Ascending aorta (tissue), 2 donors: Measurements from ENCODE around the gene PCDHGA8. TPM values are rescaled to one million over a fixed set of nuclear protein-coding genes. Genes with fewer than 3 reads are reported as not detected.
"Not testable (repeated sequence)": the region's sequence is repeated elsewhere in the genome, so short reads cannot be mapped to it uniquely, and the experiment has no call there.

ENCODE experiments used
- DNase-seq, 2 donors: peaks; one replicate each; pipeline ENCODE4 v3.0.0-alpha.2; 2019; ENCODE audit warnings: low spot score in 2 of 2
- H3K27ac ChIP-seq, 2 donors: fragments of 200-600 bp; sonication (generic); one replicate each; pipeline ENCODE4 v1.5.1; 2016 to 2017; ENCODE audit warnings: mild to moderate bottlenecking in 1 of 2
- H3K27me3 ChIP-seq: fragments of 200-600 bp; sonication (generic); one replicate; pipeline ENCODE4 v1.5.1; 2017
- H3K36me3 ChIP-seq, 2 donors: fragments of 200-600 bp; sonication (generic); one replicate each; pipeline ENCODE4 v1.5.1; 2016
- H3K4me1 ChIP-seq, 2 donors: fragments of 200-600 bp; sonication (generic); one replicate each; pipeline ENCODE4 v1.5.1; 2016 to 2017; ENCODE audit warnings: mild to moderate bottlenecking in 1 of 2
- H3K4me3 ChIP-seq, 2 donors: fragments of 200-600 bp; sonication (generic); one replicate each; pipeline ENCODE4 v1.5.1; 2016 to 2017; ENCODE audit warnings: mild to moderate bottlenecking in 1 of 2
- H3K9me3 ChIP-seq, 2 donors: fragments of 200-600 bp; sonication (generic); one replicate each; pipeline ENCODE4 v1.5.1; 2016
- intact Hi-C: fragments of 100-400 bp; cut with DNase I; formaldehyde crosslinking; loops from one replicate; pipeline ENCODE4 v1.15.1; 2023
- total RNA-seq: library from RNA; depleted of rRNA; stranded (reverse); fragments of >200 nt; gene quantifications from one replicate; pipeline ENCODE4 v1.1.0, GENCODE V29; 2016
- TF ChIP-seq, protein P1 (sequence below), 3 experiments: fragments of 200-600 bp in 2 of 3; fragments of 450-650 bp in 1 of 3; sonication (generic) in 2 of 3; IDR thresholded peaks; one replicate each; pipeline ENCODE4 v1.5.1; 2016 to 2019; ENCODE audit warnings: antibody characterized with exemption in 3 of 3, mild to moderate bottlenecking in 1 of 3, moderate library complexity in 1 of 3

Gene PCDHGA8
- total RNA-seq = 3.2 TPM

DNA sequence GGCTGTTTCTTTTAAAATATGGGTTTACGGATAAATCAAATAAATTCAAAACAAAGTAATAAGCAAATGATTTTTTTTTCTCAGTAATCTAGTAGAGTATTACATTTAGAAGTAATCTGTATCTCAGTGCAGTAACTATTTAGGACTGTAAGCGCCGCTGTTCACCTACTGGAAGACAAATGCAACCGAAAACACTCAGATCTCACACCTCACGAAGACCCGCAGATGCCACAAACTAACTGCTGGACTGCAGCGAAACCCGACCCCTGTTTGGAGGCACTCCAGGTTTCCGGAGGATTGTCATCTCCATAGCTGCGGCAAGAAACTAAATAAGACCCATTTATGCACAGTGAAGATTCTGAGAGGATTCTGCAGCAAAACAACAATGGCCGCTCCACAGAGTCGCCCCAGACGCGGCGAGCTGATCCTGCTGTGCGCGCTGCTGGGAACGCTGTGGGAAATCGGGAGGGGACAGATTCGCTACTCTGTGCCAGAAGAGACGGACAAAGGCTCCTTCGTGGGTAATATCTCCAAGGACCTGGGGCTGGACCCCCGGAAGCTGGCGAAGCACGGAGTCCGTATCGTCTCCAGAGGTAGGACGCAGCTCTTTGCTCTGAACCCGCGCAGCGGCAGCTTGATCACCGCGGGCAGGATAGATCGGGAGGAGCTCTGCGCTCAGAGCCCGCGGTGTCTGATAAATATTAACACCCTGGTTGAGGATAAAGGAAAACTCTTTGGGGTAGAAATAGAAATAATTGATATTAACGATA is at the start of gene PCDHGA8:
TSS of gene PCDHGA8 (plus strand) at position 205 of the 770 bp plus-strand sequence. CDS start at position 386, 181 bp downstream.
- TF ChIP-seq, protein P1, sequence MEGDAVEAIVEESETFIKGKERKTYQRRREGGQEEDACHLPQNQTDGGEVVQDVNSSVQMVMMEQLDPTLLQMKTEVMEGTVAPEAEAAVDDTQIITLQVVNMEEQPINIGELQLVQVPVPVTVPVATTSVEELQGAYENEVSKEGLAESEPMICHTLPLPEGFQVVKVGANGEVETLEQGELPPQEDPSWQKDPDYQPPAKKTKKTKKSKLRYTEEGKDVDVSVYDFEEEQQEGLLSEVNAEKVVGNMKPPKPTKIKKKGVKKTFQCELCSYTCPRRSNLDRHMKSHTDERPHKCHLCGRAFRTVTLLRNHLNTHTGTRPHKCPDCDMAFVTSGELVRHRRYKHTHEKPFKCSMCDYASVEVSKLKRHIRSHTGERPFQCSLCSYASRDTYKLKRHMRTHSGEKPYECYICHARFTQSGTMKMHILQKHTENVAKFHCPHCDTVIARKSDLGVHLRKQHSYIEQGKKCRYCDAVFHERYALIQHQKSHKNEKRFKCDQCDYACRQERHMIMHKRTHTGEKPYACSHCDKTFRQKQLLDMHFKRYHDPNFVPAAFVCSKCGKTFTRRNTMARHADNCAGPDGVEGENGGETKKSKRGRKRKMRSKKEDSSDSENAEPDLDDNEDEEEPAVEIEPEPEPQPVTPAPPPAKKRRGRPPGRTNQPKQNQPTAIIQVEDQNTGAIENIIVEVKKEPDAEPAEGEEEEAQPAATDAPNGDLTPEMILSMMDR (IDR thresholded peaks at IDR 0.05) = no peak
- Histone ChIP-seq H3K36me3 (peaks cover 0 to 9% of the 10 kb centered on the region in 2 donors), H3K4me3 (no peak within 1 kb of the TSS), H3K9me3 (peaks cover 78 to 97% of the 10 kb centered on the region in 2 donors), H3K27me3 (no peaks in the 10 kb centered on the region), H3K27ac (no peak within 1 kb of the TSS), H3K4me1 (no peaks in the 10 kb centered on the region)
- intact Hi-C loops = no loop called here
- DNase-seq = no peak

GRCh38 chr5:141342773-141343172 is 49.7 kb upstream of the PCDHGA8 start:
- Histone ChIP-seq H3K36me3 (no peaks in the 10 kb centered on the region), H3K27ac (no peak overlapping the region), H3K9me3 (peaks cover 81 to 99% of the 10 kb centered on the region in 2 donors), H3K27me3 (no peaks in the 10 kb centered on the region), H3K4me3 (no peak overlapping the region), H3K4me1 (no peaks in the 10 kb centered on the region)
- intact Hi-C loops = no loop called here
- DNase-seq = no peak
- TF ChIP-seq, protein P1 (IDR thresholded peaks at IDR 0.05) = no peak

- Histone ChIP-seq H3K9me3 (peaks cover 76 to 99% of the 10 kb centered on the region in 2 donors), H3K27ac (no peak within 1 kb of the TSS), H3K4me1 (no peaks in the 10 kb centered on the region), H3K36me3 (no peaks in the 10 kb centered on the region), H3K4me3 (peak within 1 kb of the TSS in 1 of 2 donors; percentile 35), H3K27me3 (no peaks in the 10 kb centered on the region)
- intact Hi-C loops = no loop called here
- TF ChIP-seq, protein P1 (IDR thresholded peaks at IDR 0.05) = peak in 1 of 3 experiments; percentile 16
- no peak for DNase-seq
These were observed 49.0 kb upstream of the PCDHGA8 start, which contains the start of gene PCDHGA3 for GRCh38 chr5:141343242-141343952. TSS of gene PCDHGA3 (plus strand) at chr5:141343829. CDS start at chr5:141344034, 205 bp downstream.

GRCh38 chr5:141343953-141344463 is 48.4 kb upstream of the PCDHGA8 start:
- H3K9me3 ChIP-seq = peaks cover 77 to 99% of the 10 kb centered on the region in 2 donors
- intact Hi-C loops = no loop called here

DNA sequence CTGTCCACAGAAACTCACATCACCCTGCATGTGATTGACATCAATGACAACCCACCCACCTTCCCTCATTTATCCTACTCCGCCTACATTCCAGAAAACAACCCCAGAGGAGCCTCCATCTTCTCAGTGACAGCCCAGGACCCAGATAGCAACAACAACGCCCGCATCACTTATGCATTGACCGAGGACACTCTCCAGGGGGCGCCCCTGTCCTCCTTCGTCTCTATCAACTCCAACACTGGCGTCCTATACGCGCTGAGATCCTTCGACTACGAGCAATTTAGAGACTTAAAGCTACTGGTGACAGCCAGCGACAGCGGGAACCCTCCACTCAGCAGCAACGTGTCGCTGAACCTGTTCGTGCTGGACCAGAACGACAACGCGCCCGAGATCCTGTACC is 47.1 kb upstream of the PCDHGA8 start:
- intact Hi-C loops = no loop called here
- Histone ChIP-seq H3K9me3 (peaks cover 79 to 99% of the 10 kb centered on the region in 2 donors), H3K4me1 (no peaks in the 10 kb centered on the region), H3K4me3 (no peak overlapping the region), H3K36me3 (no peaks in the 10 kb centered on the region), H3K27me3 (no peaks in the 10 kb centered on the region), H3K27ac (no peak overlapping the region)
- no peak for DNase-seq
- TF ChIP-seq, protein P1 (IDR thresholded peaks at IDR 0.05) = no peak

More at GRCh38 chr5:141343953-141344463, 48.4 kb upstream of the PCDHGA8 start:
- H3K4me3 ChIP-seq = peak overlapping the region in 1 of 2 donors; percentile 35
- no peak for DNase-seq
- H3K27me3 ChIP-seq = no peaks in the 10 kb centered on the region
- no peaks in the 10 kb centered on the region for H3K36me3 ChIP-seq
- H3K27ac ChIP-seq = no peak overlapping the region
- TF ChIP-seq, protein P1 (IDR thresholded peaks at IDR 0.05) = no peak
- no peaks in the 10 kb centered on the region for H3K4me1 ChIP-seq

DNA sequence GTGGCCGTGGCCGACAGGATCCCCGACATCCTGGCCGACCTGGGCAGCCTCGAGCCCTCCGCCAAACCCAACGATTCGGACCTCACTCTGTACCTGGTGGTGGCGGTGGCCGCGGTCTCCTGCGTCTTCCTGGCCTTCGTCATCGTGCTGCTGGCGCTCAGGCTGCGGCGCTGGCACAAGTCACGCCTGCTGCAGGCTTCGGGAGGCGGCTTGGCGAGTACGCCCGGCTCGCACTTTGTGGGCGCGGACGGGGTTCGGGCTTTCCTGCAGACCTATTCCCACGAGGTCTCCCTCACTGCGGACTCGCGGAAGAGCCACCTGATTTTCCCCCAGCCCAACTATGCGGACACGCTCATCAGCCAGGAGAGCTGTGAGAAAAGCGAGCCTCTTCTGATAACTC is 46.4 kb upstream of the PCDHGA8 start:
- H3K4me3 ChIP-seq, intact Hi-C loops, H3K36me3 ChIP-seq, DNase-seq, H3K4me1 ChIP-seq, H3K27me3 ChIP-seq, H3K27ac ChIP-seq: not testable (repeated sequence)
- H3K9me3 ChIP-seq = peaks cover 79 to 99% of the 10 kb centered on the region in 2 donors
